ENCODE results near the gene STOM. TPM values are rescaled to one million over a fixed set of nuclear protein-coding genes. Genes with fewer than 3 reads are reported as not detected.

The STOM gene
- total and polyA plus RNA-seq, 4 donors: 311 to 470 (median 409) TPM

DNA sequence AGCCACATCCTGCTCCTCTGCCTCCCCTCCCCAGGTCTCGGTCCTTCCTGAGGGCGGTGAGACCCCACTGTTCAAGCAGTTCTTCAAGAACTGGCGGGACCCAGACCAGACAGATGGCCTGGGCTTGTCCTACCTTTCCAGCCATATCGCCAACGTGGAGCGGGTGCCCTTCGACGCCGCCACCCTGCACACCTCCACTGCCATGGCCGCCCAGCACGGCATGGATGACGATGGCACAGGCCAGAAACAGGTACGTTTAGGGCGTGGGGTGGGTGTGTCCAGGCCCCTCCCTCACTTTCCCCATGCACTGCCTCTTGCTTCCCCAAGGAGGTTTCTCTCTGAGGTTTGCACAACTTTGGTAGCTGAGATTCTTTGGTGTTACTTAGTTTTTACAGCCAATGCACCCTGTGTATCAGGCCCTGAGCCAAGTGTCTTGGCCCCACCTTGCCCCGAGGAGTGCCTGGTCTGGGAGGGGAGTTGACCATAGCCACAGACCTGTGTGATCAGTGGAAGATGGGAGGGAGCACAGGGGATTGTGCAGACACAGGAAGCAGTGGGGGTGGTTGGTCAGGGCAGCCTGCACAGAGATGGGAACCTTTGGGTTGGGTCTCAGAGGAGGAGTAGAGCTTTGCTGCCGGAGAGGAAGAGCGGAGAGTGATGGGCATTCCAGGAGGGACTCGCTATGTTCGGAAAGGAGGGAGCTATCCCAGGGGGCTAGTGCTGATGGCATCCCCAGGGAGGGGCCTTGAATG is 51.2 kb downstream of the STOM start:
- TF ChIP-seq, protein P1, sequence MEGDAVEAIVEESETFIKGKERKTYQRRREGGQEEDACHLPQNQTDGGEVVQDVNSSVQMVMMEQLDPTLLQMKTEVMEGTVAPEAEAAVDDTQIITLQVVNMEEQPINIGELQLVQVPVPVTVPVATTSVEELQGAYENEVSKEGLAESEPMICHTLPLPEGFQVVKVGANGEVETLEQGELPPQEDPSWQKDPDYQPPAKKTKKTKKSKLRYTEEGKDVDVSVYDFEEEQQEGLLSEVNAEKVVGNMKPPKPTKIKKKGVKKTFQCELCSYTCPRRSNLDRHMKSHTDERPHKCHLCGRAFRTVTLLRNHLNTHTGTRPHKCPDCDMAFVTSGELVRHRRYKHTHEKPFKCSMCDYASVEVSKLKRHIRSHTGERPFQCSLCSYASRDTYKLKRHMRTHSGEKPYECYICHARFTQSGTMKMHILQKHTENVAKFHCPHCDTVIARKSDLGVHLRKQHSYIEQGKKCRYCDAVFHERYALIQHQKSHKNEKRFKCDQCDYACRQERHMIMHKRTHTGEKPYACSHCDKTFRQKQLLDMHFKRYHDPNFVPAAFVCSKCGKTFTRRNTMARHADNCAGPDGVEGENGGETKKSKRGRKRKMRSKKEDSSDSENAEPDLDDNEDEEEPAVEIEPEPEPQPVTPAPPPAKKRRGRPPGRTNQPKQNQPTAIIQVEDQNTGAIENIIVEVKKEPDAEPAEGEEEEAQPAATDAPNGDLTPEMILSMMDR (IDR thresholded peaks at IDR 0.05; ENCODE audit: control extremely low read depth, extremely low read depth): no peak
- Histone ChIP-seq H3K27me3 (ENCODE audit: control insufficient read depth in 3 of 3, insufficient read depth in 3 of 3, low read length in 2 of 3) (no peaks in the 10 kb centered on the region), H3K9ac (ENCODE audit: insufficient read depth in 1 of 2, low read length in 2 of 2) (no peak overlapping the region), H3K27ac (ENCODE audit: low read depth in 1 of 2, low read length in 1 of 2) (peak overlapping the region in 1 of 2 donors; percentile 1), H3K9me3 (ENCODE audit: control insufficient read depth in 4 of 4, insufficient read depth in 3 of 4, low read length in 3 of 4) (no peaks in the 10 kb centered on the region), H3K4me3 (no peak overlapping the region), H3K4me1 (ENCODE audit: control insufficient read depth in 5 of 5, insufficient read depth in 5 of 5, low read length in 5 of 5) (peaks cover 0 to 8% (median 3%) of the 10 kb centered on the region in 5 donors), H3K36me3 (ENCODE audit: control insufficient read depth in 4 of 4, insufficient read depth in 4 of 4, low read length in 4 of 4) (peaks cover 0 to 34% (median 8%) of the 10 kb centered on the region in 4 donors)
- ATAC-seq (ENCODE audit: insufficient read depth, low FRiP score) (no peak), DNase-seq (no peak)
- WGBS, 2 donors: 92 to 94% methylated on average over 19 of the region's 19 CpGs

DNA sequence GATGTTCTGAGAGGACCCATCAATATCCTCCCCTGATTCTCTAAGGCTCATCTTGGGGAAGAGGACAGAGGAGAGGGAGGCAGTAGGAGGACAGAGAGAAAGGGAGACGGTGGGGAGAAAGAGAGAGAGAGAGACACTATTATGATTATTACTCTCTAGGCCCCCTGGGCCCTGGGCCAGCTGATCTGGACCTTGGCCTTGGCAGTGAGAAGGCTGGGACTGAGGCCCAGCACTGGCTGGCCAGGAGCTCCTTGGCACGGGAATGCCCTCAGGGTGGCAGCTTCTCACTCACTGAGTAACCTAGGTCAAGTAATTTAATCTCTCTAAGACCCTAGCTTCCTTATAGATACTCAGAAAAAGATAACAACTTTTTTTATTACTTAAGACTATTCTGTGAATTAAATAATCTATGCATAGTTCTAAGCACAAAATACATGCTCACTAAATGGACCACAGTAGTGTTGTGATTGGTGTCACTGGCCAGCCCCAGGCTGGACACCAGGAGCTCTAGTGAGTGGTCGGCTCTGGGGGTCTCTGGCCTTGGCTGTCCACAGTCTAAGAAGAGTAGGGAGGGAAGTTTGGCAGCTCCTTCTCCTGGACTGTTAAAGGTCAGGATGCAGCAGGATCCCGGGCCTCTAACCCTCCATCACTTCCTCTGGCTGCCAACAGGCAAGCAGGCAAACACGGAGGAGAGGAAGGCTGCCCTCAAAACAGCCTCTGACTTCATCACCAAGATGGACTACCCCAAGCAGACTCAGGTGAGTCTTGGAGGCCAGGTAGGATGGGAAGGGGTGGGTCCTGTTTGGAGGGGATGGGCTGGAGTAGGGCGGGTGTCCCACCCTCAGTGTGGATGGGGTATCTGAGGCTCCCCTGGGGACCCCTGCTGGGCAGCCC is 52.1 kb downstream of the STOM start:
- peak overlapping the region; percentile 23 to 47 for H3K27ac ChIP-seq (ENCODE audit: low read depth in 1 of 2, low read length in 1 of 2)
- no peaks in the 10 kb centered on the region for H3K27me3 ChIP-seq (ENCODE audit: control insufficient read depth in 3 of 3, insufficient read depth in 3 of 3, low read length in 2 of 3)
- TF ChIP-seq, protein P1 (IDR thresholded peaks at IDR 0.05; ENCODE audit: control extremely low read depth, extremely low read depth): no peak
- H3K4me3 ChIP-seq: no peak overlapping the region
- no peaks in the 10 kb centered on the region for H3K9me3 ChIP-seq (ENCODE audit: control insufficient read depth in 4 of 4, insufficient read depth in 3 of 4, low read length in 3 of 4)
- no peak overlapping the region for H3K9ac ChIP-seq (ENCODE audit: insufficient read depth in 1 of 2, low read length in 2 of 2)
- H3K4me1 ChIP-seq (ENCODE audit: control insufficient read depth in 5 of 5, insufficient read depth in 5 of 5, low read length in 5 of 5): peaks cover 0 to 8% (median 3%) of the 10 kb centered on the region in 5 donors
- no peak for ATAC-seq (ENCODE audit: insufficient read depth, low FRiP score)
- WGBS, 2 donors: 72 to 81% methylated on average over 6 of the region's 6 CpGs
- DNase-seq: no peak
- H3K36me3 ChIP-seq (ENCODE audit: control insufficient read depth in 4 of 4, insufficient read depth in 4 of 4, low read length in 4 of 4): peaks cover 0 to 42% (median 11%) of the 10 kb centered on the region in 4 donors

DNA sequence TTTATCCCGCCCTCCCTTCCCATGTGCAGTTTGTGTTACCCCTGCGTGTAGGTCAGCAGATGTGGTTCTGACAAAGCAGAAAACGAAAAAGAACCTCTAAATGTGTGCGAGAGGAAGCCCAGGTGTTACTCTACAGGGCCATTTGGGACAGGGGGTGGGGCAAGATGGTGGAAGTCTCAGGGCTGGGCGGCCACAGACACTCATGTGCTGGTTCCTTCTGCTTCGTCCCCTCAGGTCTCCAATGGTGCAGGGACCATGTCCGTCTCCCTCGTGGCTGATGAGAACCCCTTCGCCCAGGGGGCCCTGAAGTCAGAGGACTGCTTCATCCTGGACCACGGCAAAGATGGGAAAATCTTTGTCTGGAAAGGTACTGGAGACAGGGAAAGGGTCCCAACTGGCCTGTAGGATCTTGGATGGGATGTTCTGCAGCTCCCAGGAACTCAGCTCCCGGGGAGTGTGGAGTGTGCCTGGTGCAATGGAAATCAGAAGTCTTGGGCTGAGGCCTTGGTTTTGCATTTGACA is 53.1 kb downstream of the STOM start:
- H3K9ac ChIP-seq (ENCODE audit: insufficient read depth in 1 of 2, low read length in 2 of 2): no peak overlapping the region
- WGBS, 2 donors: 92 to 93% methylated on average over 11 of the region's 11 CpGs
- DNase-seq (no peak), ATAC-seq (ENCODE audit: insufficient read depth, low FRiP score) (no peak)
- no peaks in the 10 kb centered on the region for H3K27me3 ChIP-seq (ENCODE audit: control insufficient read depth in 3 of 3, insufficient read depth in 3 of 3, low read length in 2 of 3)
- peaks cover 3 to 51% (median 15%) of the 10 kb centered on the region in 4 donors for H3K36me3 ChIP-seq (ENCODE audit: control insufficient read depth in 4 of 4, insufficient read depth in 4 of 4, low read length in 4 of 4)
- no peak overlapping the region for H3K27ac ChIP-seq (ENCODE audit: low read depth in 1 of 2, low read length in 1 of 2)
- TF ChIP-seq, protein P1 (IDR thresholded peaks at IDR 0.05; ENCODE audit: control extremely low read depth, extremely low read depth): no peak
- H3K4me3 ChIP-seq: no peak overlapping the region
- peaks cover 0 to 7% (median 3%) of the 10 kb centered on the region in 5 donors for H3K4me1 ChIP-seq (ENCODE audit: control insufficient read depth in 5 of 5, insufficient read depth in 5 of 5, low read length in 5 of 5)
- H3K9me3 ChIP-seq (ENCODE audit: control insufficient read depth in 4 of 4, insufficient read depth in 3 of 4, low read length in 3 of 4): no peaks in the 10 kb centered on the region
